Esophagus muscularis mucosa (tissue), 4 donors: ENCODE measurements around the gene CLCC1. TPM values are rescaled to one million over a fixed set of nuclear protein-coding genes. Genes with fewer than 3 reads are reported as not detected.
A peak's percentile ranks its signal among the peaks of the same experiment; 100 is the strongest.
"Not testable (repeated sequence)": the region's sequence is repeated elsewhere in the genome, so short reads cannot be mapped to it uniquely, and the experiment has no call there.

ENCODE experiments used
- DNase-seq: peaks from one replicate; pipeline ENCODE4 v3.0.0-alpha.2; 2017; ENCODE audit errors: extremely low spot score
- H3K27ac ChIP-seq, 4 donors: fragments of 200-600 bp; sonication (generic); replicated peaks in 1 of 4; 1 replicate in 3 of 4; 2 replicates in 1 of 4; pipeline ENCODE4 v1.5.1; 2016 to 2019; ENCODE audit warnings: mild to moderate bottlenecking in 1 of 4
- H3K27me3 ChIP-seq, 4 donors: fragments of 200-600 bp; sonication (generic); one replicate each; pipeline versions ENCODE4 v1.5.1 to v1.6.0; 2016 to 2019
- H3K36me3 ChIP-seq, 4 donors: fragments of 200-600 bp; sonication (generic); one replicate each; pipeline ENCODE4 v1.5.1; 2016 to 2019
- H3K4me1 ChIP-seq, 4 donors: fragments of 200-600 bp; sonication (generic); one replicate each; pipeline ENCODE4 v1.5.1; 2016 to 2019
- H3K4me3 ChIP-seq, 4 donors: fragments of 200-600 bp; sonication (generic); 1 replicate in 2 of 4; 2 replicates in 2 of 4; pipeline ENCODE4 v1.5.1; 2016 to 2019; ENCODE audit warnings: mild to moderate bottlenecking in 4 of 4, moderate library complexity in 1 of 4
- H3K9me3 ChIP-seq, 4 donors: fragments of 200-600 bp; sonication (generic); 1 replicate in 3 of 4; 2 replicates in 1 of 4; pipeline ENCODE4 v1.5.1; 2016 to 2019
- CTCF ChIP-seq, 3 experiments: fragments of 200-600 bp in 2 of 3; fragments of 450-650 bp in 1 of 3; sonication (generic) in 2 of 3; IDR thresholded peaks; one replicate each; pipeline ENCODE4 v1.5.1; 2017 to 2019; ENCODE audit warnings: antibody characterized with exemption in 3 of 3, mild to moderate bottlenecking in 2 of 3, moderate library complexity in 1 of 3
- EP300 ChIP-seq: sonication (generic); formaldehyde crosslinking; IDR thresholded peaks from one replicate; pipeline ENCODE4 v1.6.1; 2017; ENCODE audit warnings: antibody characterized with exemption
- POLR2A ChIP-seq: fragments of 450-650 bp; IDR thresholded peaks from one replicate; pipeline ENCODE4 v1.6.1; 2017; ENCODE audit warnings: antibody characterized with exemption, moderate library complexity, mild to moderate bottlenecking, low read depth
- POLR2AphosphoS5 ChIP-seq, 2 donors: sonication (generic); formaldehyde crosslinking; IDR thresholded peaks; one replicate each; pipeline ENCODE4 v1.6.1; 2017; ENCODE audit warnings: antibody characterized with exemption in 2 of 2
- WGBS: methylation state at CpG from one replicate; pipeline ENCODE4 v1.1.5; 2018; 5-methylcytosine and 5-hydroxymethylcytosine counted together
- intact Hi-C: fragments of 100-400 bp; cut with DNase I; formaldehyde crosslinking; loops from one replicate; pipeline ENCODE4 v1.15.1; 2023
- total RNA-seq, 4 donors: library from RNA; depleted of rRNA; stranded (reverse); fragments of >200 nt; gene quantifications; one replicate each; pipeline versions ENCODE4 v1.1.0 to v1.2.1, GENCODE V29; 2016

The CLCC1 gene, protein sequence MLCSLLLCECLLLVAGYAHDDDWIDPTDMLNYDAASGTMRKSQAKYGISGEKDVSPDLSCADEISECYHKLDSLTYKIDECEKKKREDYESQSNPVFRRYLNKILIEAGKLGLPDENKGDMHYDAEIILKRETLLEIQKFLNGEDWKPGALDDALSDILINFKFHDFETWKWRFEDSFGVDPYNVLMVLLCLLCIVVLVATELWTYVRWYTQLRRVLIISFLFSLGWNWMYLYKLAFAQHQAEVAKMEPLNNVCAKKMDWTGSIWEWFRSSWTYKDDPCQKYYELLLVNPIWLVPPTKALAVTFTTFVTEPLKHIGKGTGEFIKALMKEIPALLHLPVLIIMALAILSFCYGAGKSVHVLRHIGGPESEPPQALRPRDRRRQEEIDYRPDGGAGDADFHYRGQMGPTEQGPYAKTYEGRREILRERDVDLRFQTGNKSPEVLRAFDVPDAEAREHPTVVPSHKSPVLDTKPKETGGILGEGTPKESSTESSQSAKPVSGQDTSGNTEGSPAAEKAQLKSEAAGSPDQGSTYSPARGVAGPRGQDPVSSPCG
- total RNA-seq, result 10 to 100 TPM; 16.6 to 32.4 (median 25.9) TPM

DNA sequence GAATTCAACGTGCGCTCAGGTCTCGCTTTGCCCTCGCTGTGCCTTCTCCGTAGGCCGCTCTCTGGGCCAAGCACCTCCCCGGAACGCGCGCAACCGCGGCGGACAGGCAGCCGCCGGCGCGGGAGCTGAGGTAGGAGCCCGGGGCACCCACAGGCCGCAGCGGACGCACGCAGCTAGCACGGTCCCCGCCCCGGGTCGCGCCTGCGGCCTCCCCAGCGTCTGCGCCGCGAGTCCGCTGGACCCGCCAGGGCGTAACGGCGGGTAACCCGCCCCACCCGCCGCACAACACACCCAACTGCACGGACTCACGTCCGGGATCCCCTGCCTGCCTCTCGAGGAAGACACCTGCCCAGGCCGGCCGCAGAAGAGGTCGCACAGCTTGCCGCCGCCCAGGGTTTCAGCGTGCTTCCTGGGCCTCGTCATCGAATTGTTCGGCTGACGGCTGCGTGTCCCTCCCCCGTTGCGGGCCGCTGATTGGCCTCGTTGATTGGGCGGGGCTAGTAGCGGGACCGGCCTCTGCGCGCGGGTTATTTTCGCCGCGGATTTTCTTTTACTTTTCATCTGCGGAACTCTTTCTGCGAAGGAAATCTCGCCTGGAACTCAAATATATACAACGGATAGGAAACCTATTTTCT lies at the start of gene CLCC1:
CLCC1 (minus strand) TSS at position 433 of the 635 bp plus-strand sequence. CDS start 13,047 bp downstream, outside the sequence.
- Histone ChIP-seq H3K27me3 (no peaks in the 10 kb centered on the region), H3K4me3 (peak within 1 kb of the TSS; percentile 69 to 88 (median 80)), H3K9me3 (no peaks in the 10 kb centered on the region), H3K4me1 (peaks cover 26 to 42% (median 34%) of the 10 kb centered on the region in 4 donors), H3K36me3 (peaks cover 0 to 14% (median 0%) of the 10 kb centered on the region in 4 donors), H3K27ac (peak within 1 kb of the TSS; percentile 93 to 99 (median 96))
- DNase-seq, result peak; percentile 99
- intact Hi-C loops, result loop anchor here (5.0 kb wide), 1 partner anchor 149 kb away; the partner anchor contains the start of gene ELAPOR1
- TF ChIP-seq CTCF (IDR thresholded peaks at IDR 0.05) (peak in 1 of 3 experiments; percentile 8), EP300 (no peak), POLR2AphosphoS5 (IDR thresholded peaks at IDR 0.05) (peak; percentile 94 to 97), POLR2A (peak; percentile 74)
- under 1% methylated on average over 52 of the region's 72 CpGs for WGBS

- H3K27me3 ChIP-seq, result no peaks in the 10 kb centered on the region
- H3K36me3 ChIP-seq, result peaks cover 4 to 84% (median 54%) of the 10 kb centered on the region in 4 donors
- no peak overlapping the region for H3K4me3 ChIP-seq
- intact Hi-C loops, result no loop called here
- H3K27ac ChIP-seq, result no peak overlapping the region
- WGBS, result 75% methylated on average over 7 of the region's 7 CpGs
- no peaks in the 10 kb centered on the region for H3K9me3 ChIP-seq
- H3K4me1 ChIP-seq, result no peaks in the 10 kb centered on the region
- no peak for TF ChIP-seq EP300
- TF ChIP-seq POLR2AphosphoS5 (IDR thresholded peaks at IDR 0.05), result no peak
- no peak for TF ChIP-seq CTCF (IDR thresholded peaks at IDR 0.05)
- no peak for TF ChIP-seq POLR2A
- DNase-seq, result no peak
Observed at GRCh38 chr1:109011335-109011734, 48.1 kb upstream of the CLCC1 start.

DNA sequence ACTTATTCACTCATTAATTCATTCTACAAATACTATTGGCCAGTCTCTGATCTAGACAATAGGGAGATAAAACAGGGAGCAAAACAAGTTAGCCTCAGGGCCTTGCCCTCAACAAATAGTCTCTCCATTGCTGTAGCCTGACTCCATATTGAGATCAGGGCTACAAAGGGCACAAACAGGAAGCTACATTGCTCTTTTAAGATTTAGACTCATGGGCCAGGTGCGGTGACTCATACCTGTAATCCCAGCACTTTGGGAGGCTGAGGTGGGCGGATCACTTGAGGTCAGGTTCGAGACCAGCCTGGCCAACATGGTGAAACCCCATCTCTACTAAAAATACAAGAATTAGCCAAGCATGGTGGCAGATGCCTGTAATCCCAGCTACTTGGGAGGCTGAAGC lies 33.3 kb upstream of the CLCC1 start:
- H3K4me1 ChIP-seq, H3K27ac ChIP-seq, H3K9me3 ChIP-seq, DNase-seq, intact Hi-C loops, H3K4me3 ChIP-seq, H3K27me3 ChIP-seq: not testable (repeated sequence)
- H3K36me3 ChIP-seq, result peaks cover 47 to 87% (median 60%) of the 10 kb centered on the region in 4 donors
- 92% methylated on average over 3 of the region's 3 CpGs for WGBS

- H3K36me3 ChIP-seq, result peaks cover 11 to 87% (median 44%) of the 10 kb centered on the region in 4 donors
- intact Hi-C loops, result no loop called here
- no peak for DNase-seq
- no peak overlapping the region for H3K27ac ChIP-seq
- no peaks in the 10 kb centered on the region for H3K9me3 ChIP-seq
- WGBS, result 89% methylated on average over 4 of the region's 4 CpGs
- H3K4me1 ChIP-seq, result no peaks in the 10 kb centered on the region
- TF ChIP-seq EP300, result no peak
- no peak for TF ChIP-seq POLR2AphosphoS5 (IDR thresholded peaks at IDR 0.05)
- TF ChIP-seq CTCF (IDR thresholded peaks at IDR 0.05), result no peak
- no peak for TF ChIP-seq POLR2A
- no peaks in the 10 kb centered on the region for H3K27me3 ChIP-seq
- H3K4me3 ChIP-seq, result no peak overlapping the region
Observed at GRCh38 chr1:108983114-108983513, 19.8 kb upstream of the CLCC1 start.

DNA sequence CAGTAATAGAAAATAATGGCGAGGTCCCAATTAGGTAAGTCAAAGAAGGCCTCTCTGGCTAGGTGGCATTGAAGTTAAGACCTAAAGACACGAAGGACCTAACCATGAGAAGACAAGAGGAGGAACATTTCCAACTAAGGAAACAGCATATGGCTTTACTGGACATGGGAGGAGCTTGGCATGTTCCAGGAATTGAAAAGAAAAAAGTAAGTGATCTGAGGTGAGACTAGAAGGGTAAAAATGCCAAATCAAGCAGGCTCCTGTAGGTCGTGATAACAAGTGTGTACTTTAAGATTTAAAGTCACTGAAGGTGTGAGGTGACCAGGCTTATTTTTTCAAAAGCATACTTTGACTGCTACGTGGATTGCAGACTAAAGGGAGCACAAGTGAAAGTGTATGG lies 13.4 kb upstream of the CLCC1 start:
- Histone ChIP-seq H3K4me1 (no peaks in the 10 kb centered on the region), H3K4me3 (no peak overlapping the region), H3K36me3 (peaks cover 13 to 90% (median 50%) of the 10 kb centered on the region in 4 donors), H3K27me3 (no peaks in the 10 kb centered on the region), H3K9me3 (no peaks in the 10 kb centered on the region), H3K27ac (no peak overlapping the region)
- WGBS, result 97% methylated on average over 4 of the region's 4 CpGs
- no peak for DNase-seq
- intact Hi-C loops, result no loop called here
- TF ChIP-seq EP300 (no peak), POLR2AphosphoS5 (IDR thresholded peaks at IDR 0.05) (no peak), POLR2A (no peak), CTCF (IDR thresholded peaks at IDR 0.05) (no peak)
